CD4-positive, alpha-beta T cell treated with Interleukin-10 for 1 hour (primary cell): ENCODE data around the gene LRRC3C.
"Not testable (repeated sequence)": the region's sequence is repeated elsewhere in the genome, so short reads cannot be mapped to it uniquely, and the experiment has no call there.

ENCODE experiments used
- DNase-seq: peaks from one replicate; pipeline ENCODE4 v3.0.0-alpha.2; 2020

The LRRC3C gene

GRCh38 chr17:39927101-39927928 lies at the start of gene LRRC3C, which contains the start of gene ORMDL3:
Gene LRRC3C, plus strand, starts transcription at chr17:39927732. Its CDS starts 13,792 bp downstream, at chr17:39941524.
Gene ORMDL3, minus strand, starts transcription at chr17:39927601. Its CDS starts 3,398 bp downstream, at chr17:39924203.
- DNase-seq: peak; percentile 93

GRCh38 chr17:39886102-39886501 lies 41.4 kb upstream of the LRRC3C start:
- not testable (repeated sequence) for DNase-seq

- DNase-seq: no peak
Observed at GRCh38 chr17:39887078-39887477, 40.5 kb upstream of the LRRC3C start.

GRCh38 chr17:39889200-39889599 lies 38.3 kb upstream of the LRRC3C start:
- DNase-seq: no peak

GRCh38 chr17:39894681-39895376 lies 32.7 kb upstream of the LRRC3C start:
- DNase-seq: no peak

GRCh38 chr17:39898088-39898487 lies 29.4 kb upstream of the LRRC3C start:
- no peak for DNase-seq

GRCh38 chr17:39899215-39899614 lies 28.3 kb upstream of the LRRC3C start:
- no peak for DNase-seq

- DNase-seq: not testable (repeated sequence)
Observed at GRCh38 chr17:39902027-39902426, 25.5 kb upstream of the LRRC3C start.

GRCh38 chr17:39903158-39903884 lies 24.2 kb upstream of the LRRC3C start:
- peak; percentile 15 for DNase-seq

GRCh38 chr17:39904990-39905288 lies 22.6 kb upstream of the LRRC3C start:
- no peak for DNase-seq

GRCh38 chr17:39908789-39909352 lies 18.7 kb upstream of the LRRC3C start:
- no peak for DNase-seq

GRCh38 chr17:39913989-39914388 lies 13.5 kb upstream of the LRRC3C start:
- no peak for DNase-seq

- DNase-seq: no peak
Observed at GRCh38 chr17:39915559-39915958, 12.0 kb upstream of the LRRC3C start.

- DNase-seq: no peak
Observed at GRCh38 chr17:39916918-39917317, 10.6 kb upstream of the LRRC3C start.

GRCh38 chr17:39919087-39919683 lies 8.3 kb upstream of the LRRC3C start:
- DNase-seq: no peak

GRCh38 chr17:39920218-39921210 lies 7.0 kb upstream of the LRRC3C start:
- DNase-seq: peak; percentile 61

GRCh38 chr17:39921323-39921722 lies 6.2 kb upstream of the LRRC3C start:
- peak; percentile 16 for DNase-seq

- no peak for DNase-seq
Observed at GRCh38 chr17:39922006-39922405, 5.5 kb upstream of the LRRC3C start.

- no peak for DNase-seq
Observed at GRCh38 chr17:39923230-39923629, 4.3 kb upstream of the LRRC3C start.

- peak; percentile 10 for DNase-seq
Observed at GRCh38 chr17:39923836-39924690, 3.5 kb upstream of the LRRC3C start.

- DNase-seq: peak; percentile 9
Observed at GRCh38 chr17:39924691-39925055, 2.9 kb upstream of the LRRC3C start.
